Measurements from ENCODE around the gene ZNF226.

DNA sequence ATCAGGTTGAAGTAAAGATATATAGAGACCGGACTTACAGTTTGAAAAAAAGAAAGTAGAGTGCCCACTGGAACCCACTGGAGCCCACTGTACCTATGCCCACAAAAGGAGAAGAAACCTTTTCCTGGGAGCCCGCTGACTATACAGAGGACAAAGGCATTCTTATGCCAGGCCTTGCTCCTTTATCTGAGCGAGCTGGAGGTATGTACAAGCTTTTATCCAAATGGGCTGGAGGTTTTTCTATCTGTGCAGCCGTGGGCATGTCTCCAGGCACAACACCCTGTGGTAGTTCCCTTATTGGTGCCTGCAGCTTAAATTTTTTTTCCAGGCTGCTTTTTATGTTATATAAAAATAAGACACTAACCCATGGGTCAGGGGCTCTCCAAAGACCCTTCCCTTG, 15.1 kb upstream of the ZNF226 start:
- TF ChIP-seq, protein P1, sequence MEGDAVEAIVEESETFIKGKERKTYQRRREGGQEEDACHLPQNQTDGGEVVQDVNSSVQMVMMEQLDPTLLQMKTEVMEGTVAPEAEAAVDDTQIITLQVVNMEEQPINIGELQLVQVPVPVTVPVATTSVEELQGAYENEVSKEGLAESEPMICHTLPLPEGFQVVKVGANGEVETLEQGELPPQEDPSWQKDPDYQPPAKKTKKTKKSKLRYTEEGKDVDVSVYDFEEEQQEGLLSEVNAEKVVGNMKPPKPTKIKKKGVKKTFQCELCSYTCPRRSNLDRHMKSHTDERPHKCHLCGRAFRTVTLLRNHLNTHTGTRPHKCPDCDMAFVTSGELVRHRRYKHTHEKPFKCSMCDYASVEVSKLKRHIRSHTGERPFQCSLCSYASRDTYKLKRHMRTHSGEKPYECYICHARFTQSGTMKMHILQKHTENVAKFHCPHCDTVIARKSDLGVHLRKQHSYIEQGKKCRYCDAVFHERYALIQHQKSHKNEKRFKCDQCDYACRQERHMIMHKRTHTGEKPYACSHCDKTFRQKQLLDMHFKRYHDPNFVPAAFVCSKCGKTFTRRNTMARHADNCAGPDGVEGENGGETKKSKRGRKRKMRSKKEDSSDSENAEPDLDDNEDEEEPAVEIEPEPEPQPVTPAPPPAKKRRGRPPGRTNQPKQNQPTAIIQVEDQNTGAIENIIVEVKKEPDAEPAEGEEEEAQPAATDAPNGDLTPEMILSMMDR (IDR thresholded peaks at IDR 0.05; ENCODE audit: low read depth, low read length) = no peak
- no peak for TF ChIP-seq EZH2phosphoT487 (IDR thresholded peaks at IDR 0.05; ENCODE audit: low read depth)

Measured in OCI-LY3 (cell line).